Measurements from ENCODE around the gene SEMA3D. TPM values are rescaled to one million over a fixed set of nuclear protein-coding genes. Genes with fewer than 3 reads are reported as not detected.

The SEMA3D gene
- total and polyA plus RNA-seq, 11 donors, result 0.10 to 8.6 (median 0.88) TPM

DNA sequence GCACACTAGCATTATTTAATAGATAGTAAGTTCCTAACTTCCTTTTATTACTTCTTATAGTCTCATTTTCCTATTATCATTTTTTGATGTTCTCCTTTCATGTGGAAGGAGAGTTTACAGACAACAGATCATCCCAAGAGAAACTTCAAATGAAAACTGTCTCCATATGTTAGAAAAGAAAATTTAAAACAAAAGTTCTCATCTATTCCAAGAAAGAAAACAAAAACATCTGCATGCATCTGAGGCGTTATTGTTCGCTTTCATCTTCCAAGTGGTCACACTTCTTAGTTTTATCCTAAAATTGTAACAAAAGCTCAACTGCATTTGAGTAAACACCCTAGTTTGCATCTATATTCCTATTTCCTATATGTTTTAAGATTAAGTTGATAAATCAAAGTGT is 126.2 kb downstream of the SEMA3D start:
- TF ChIP-seq, protein P1, sequence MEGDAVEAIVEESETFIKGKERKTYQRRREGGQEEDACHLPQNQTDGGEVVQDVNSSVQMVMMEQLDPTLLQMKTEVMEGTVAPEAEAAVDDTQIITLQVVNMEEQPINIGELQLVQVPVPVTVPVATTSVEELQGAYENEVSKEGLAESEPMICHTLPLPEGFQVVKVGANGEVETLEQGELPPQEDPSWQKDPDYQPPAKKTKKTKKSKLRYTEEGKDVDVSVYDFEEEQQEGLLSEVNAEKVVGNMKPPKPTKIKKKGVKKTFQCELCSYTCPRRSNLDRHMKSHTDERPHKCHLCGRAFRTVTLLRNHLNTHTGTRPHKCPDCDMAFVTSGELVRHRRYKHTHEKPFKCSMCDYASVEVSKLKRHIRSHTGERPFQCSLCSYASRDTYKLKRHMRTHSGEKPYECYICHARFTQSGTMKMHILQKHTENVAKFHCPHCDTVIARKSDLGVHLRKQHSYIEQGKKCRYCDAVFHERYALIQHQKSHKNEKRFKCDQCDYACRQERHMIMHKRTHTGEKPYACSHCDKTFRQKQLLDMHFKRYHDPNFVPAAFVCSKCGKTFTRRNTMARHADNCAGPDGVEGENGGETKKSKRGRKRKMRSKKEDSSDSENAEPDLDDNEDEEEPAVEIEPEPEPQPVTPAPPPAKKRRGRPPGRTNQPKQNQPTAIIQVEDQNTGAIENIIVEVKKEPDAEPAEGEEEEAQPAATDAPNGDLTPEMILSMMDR (IDR thresholded peaks at IDR 0.05), result no peak
- TF ChIP-seq POLR2A (IDR thresholded peaks at IDR 0.05), result no peak
- no peak for ATAC-seq
- Histone ChIP-seq H3K9me3 (no peaks in the 10 kb centered on the region), H3K4me3 (no peak overlapping the region), H3K27ac (no peak overlapping the region), H3K4me1 (peaks cover 0 to 17% (median under 1%) of the 10 kb centered on the region in 12 donors), H3K36me3 (no peaks in the 10 kb centered on the region), H3K27me3 (no peaks in the 10 kb centered on the region)
- no peak for DNase-seq
- intact Hi-C loops (cut with DNase I), result no loop called here
- 95 to 96% (median 95%) methylated on average over 2 of the region's 2 CpGs for WGBS, 4 donors

DNA sequence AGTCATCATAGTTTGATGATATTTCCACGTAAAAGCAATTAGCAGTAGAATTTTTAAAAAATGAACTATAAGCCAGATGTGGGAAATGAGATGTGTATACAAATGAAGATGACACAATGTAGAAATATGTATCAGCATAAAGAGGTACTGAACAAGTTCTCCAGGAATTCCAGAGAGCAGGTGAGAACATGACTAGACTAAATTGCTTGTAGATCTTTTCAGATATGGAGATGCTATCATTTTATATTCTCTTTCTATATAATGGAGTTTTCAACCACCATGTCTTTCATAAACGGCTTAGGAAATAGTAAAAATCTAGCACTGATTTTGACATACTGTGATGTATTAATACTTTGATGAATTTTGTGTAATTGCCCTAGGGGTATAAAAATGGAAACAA is 130.9 kb downstream of the SEMA3D start:
- Histone ChIP-seq H3K4me3 (no peak overlapping the region), H3K9me3 (no peaks in the 10 kb centered on the region), H3K4me1 (no peaks in the 10 kb centered on the region), H3K36me3 (no peaks in the 10 kb centered on the region), H3K27me3 (no peaks in the 10 kb centered on the region), H3K27ac (no peak overlapping the region)
- intact Hi-C loops (cut with DNase I), result no loop called here
- ATAC-seq (no peak), DNase-seq (no peak)
- TF ChIP-seq, protein P1 (IDR thresholded peaks at IDR 0.05), result no peak
- no peak for TF ChIP-seq POLR2A (IDR thresholded peaks at IDR 0.05)
- WGBS, 4 donors, result 92 to 97% (median 96%) methylated on average over 2 of the region's 2 CpGs

DNA sequence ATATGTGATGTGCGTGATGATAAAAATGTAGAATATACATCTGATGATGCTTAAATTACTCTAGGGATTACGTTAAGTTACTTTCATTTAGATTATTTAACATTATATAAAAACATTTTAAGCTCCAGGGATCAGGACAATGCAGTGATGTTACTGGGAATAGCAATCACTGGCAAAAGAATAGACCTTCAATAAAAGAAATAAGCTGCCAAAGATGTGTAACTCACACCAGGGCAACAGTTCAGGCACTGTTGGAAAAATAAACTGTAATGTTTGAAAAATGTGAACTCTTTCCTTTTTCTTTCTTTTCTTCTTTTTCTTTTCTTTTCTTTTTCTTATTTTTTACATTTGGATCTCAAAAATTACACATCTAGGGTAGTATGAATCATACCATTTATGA is 131.7 kb downstream of the SEMA3D start:
- DNase-seq, result no peak
- Histone ChIP-seq H3K36me3 (no peaks in the 10 kb centered on the region), H3K27ac (no peak overlapping the region), H3K9me3 (no peaks in the 10 kb centered on the region), H3K4me1 (no peaks in the 10 kb centered on the region), H3K27me3 (no peaks in the 10 kb centered on the region), H3K4me3 (no peak overlapping the region)
- TF ChIP-seq POLR2A (IDR thresholded peaks at IDR 0.05), result no peak
- TF ChIP-seq, protein P1 (IDR thresholded peaks at IDR 0.05), result no peak
- intact Hi-C loops (cut with DNase I), result no loop called here
- WGBS, 4 donors, result 90 to 94% (median 93%) methylated on average over 2 of the region's 2 CpGs
- ATAC-seq, result no peak

DNA sequence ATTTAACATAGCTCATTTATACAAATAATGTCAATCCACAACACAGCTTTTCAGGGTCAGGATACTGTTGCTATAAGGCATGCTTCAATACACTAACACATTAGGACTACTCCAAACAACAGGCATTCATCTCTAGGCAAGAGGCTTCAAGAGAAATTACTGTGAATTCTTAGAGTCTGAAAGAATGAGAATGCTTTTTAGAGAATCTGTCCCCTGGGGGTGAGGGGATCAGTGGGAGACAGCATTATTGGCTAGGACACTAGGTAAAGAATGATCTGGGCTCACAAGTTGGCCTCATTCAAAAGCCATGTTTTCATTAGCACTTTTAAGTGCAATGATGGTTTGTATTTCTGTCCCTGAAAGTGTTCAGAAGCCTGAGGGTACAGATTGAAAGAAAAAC is 132.6 kb downstream of the SEMA3D start:
- no peak for ATAC-seq
- TF ChIP-seq, protein P1 (IDR thresholded peaks at IDR 0.05), result no peak

More for the DNA sequence above, 132.6 kb downstream of the SEMA3D start:
- H3K27ac ChIP-seq, result no peak overlapping the region
- DNase-seq, result no peak
- no peaks in the 10 kb centered on the region for H3K9me3 ChIP-seq
- intact Hi-C loops (cut with DNase I), result no loop called here
- H3K4me3 ChIP-seq, result no peak overlapping the region
- H3K27me3 ChIP-seq, result no peaks in the 10 kb centered on the region
- no peaks in the 10 kb centered on the region for H3K4me1 ChIP-seq
- no peaks in the 10 kb centered on the region for H3K36me3 ChIP-seq
